NT2/D1 (cell line): ENCODE data around the gene CPSF7.

Experiments used
- SUZ12 ChIP-seq: IDR thresholded peaks from 2 replicates; pipeline ENCODE4 v1.6.1; 2011; ENCODE audit not compliant: insufficient read length, insufficient read depth; ENCODE audit errors: extremely low read depth
- YY1 ChIP-seq: IDR thresholded peaks from 2 replicates; pipeline ENCODE4 v1.6.1; 2011; ENCODE audit not compliant: insufficient read length, insufficient read depth
- ZNF274 ChIP-seq: IDR thresholded peaks from 2 replicates; pipeline ENCODE4 v1.6.1; 2011; ENCODE audit warnings: mild to moderate bottlenecking, low read depth, low read length

DNA sequence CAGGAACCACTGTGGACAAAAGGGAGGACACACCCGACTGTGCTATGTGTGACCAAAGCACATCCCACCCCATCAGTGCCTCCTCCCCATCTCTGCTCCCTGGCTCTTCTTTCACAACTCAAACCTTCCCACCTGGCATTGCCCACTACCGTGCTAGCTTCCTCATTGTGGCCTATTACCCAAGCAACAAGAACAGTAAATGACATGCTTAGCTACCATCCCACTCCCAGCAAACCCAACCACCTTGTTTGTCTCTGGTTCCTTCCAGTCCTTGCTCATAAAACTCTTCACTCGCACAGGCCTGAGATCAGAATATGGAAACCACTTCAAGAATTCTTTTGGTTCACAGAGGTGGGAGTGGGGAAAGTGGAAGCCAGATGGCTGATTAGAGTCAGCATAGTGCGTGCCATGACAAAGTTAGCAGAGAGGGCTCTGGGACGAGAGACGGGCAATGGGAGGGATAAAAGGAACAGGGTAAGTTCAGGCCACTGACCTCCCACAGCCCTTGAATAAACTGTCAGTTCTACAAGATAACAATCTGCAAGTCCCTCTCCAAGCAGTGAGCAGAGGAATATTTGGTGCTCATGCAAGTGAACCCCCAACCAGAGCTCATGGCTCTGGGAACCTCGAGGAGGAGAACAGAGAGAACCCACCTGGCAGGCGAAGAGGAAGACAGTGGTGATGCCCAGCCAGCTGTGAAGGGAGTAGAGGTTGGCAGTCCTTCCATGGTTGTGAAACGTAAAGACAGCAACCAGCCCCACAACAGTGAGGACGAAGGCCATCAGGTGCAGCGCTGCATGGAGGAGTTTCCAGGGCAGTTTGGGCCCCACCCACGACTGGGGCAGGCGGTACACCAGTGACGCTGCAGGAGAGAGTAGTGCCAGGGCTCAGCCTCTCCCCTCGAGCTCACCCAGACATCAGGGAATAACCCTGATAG lies 76.4 kb downstream of the CPSF7 start:
- TF ChIP-seq YY1 (no peak), ZNF274 (no peak), SUZ12 (no peak)
